ENCODE measurements around the gene GABBR1.

Gene GABBR1

DNA sequence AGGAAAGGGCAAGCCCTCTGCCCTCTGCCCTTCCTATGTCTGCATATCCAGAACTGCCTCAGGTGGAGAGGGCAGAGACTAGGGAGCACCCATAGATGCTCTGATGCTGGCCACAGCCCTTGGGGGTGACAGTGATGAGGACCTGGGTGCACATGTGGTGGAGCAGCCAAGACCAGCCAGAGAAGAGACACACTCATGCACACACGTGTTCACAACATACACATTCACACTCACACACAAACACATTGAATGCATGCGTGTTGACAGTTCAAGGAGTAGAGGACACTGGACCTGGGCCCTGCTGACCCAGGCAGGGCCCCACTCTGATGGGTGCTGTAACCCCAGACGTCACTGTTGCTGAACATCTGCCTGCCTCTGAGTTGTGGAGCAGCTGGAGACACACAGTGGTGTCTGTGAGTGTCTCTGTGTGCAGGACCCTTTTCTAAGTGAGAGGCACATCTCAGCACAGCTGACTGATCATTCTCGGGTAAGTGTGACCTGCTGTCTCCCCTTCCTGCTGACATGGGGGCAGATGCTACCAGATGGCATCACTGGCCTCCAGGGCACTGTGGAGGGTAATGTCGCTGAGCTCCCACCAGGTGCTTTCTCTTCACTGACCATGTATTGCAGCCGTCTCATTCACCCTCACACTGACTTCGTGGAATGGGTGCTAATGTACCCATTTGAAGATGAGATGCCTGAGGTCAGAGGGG lies 115.1 kb downstream of the GABBR1 start:
- no peak overlapping the region for H3K4me3 ChIP-seq (ENCODE audit: insufficient read depth in 1 of 2, low read depth in 1 of 2, low read length in 2 of 2)
- H3K9me3 ChIP-seq (ENCODE audit: control insufficient read depth, low read length) = peaks cover 5% of the 10 kb centered on the region
- no peak overlapping the region for H3K18ac ChIP-seq (ENCODE audit: low read depth in 1 of 2, low read length in 2 of 2)
- H3K14ac ChIP-seq (ENCODE audit: low read length in 2 of 2) = no peak overlapping the region
- peaks cover 0 to 10% of the 10 kb centered on the region in 2 experiments for H3K27me3 ChIP-seq (ENCODE audit: control insufficient read depth in 1 of 2, insufficient read depth in 1 of 2, low read length in 2 of 2)
- no peak overlapping the region for H3K23ac ChIP-seq (ENCODE audit: low read length in 2 of 2)
- H3K4ac ChIP-seq (ENCODE audit: low read depth in 1 of 2, low read length in 2 of 2) = no peak overlapping the region
- H3K79me1 ChIP-seq (replicated peaks; ENCODE audit: low read length, poor library complexity, severe bottlenecking) = no peaks in the 10 kb centered on the region
- no peak overlapping the region for H3K4me2 ChIP-seq (ENCODE audit: low read length, poor library complexity, severe bottlenecking)
- H2BK12ac ChIP-seq (ENCODE audit: low read length in 2 of 2) = no peak overlapping the region
- H4K8ac ChIP-seq (ENCODE audit: low read length) = no peak overlapping the region
- H2BK120ac ChIP-seq (ENCODE audit: low read depth, low read length) = no peak overlapping the region
- 62% methylated on average over 5 of the region's 7 CpGs for WGBS
- H2BK5ac ChIP-seq (ENCODE audit: low read depth, low read length, poor library complexity, severe bottlenecking) = no peak overlapping the region
- H2AFZ ChIP-seq (ENCODE audit: low read depth, low read length) = no peak overlapping the region
- H3K36me3 ChIP-seq (ENCODE audit: control insufficient read depth in 1 of 2, insufficient read depth in 2 of 2, low read depth in 1 of 2, low read length in 2 of 2) = no peaks in the 10 kb centered on the region
- H3K4me1 ChIP-seq (ENCODE audit: control insufficient read depth, insufficient read depth, low read depth, low read length) = no peaks in the 10 kb centered on the region
- H3K27ac ChIP-seq (ENCODE audit: low read length, poor library complexity, severe bottlenecking) = no peak overlapping the region
- no peak overlapping the region for H2BK15ac ChIP-seq (ENCODE audit: low read depth, poor library complexity, severe bottlenecking)
- no peak overlapping the region for H3K9ac ChIP-seq (ENCODE audit: low read length)
- H4K91ac ChIP-seq (ENCODE audit: low read length) = no peak overlapping the region
- H2AK5ac ChIP-seq (ENCODE audit: low read length, severe bottlenecking) = no peak overlapping the region
- no peak for DNase-seq

- Histone ChIP-seq H3K23ac (ENCODE audit: low read length in 2 of 2) (no peak overlapping the region), H2BK12ac (ENCODE audit: low read length in 2 of 2) (no peak overlapping the region), H2BK120ac (ENCODE audit: low read depth, low read length) (no peak overlapping the region), H3K27me3 (ENCODE audit: control insufficient read depth in 1 of 2, insufficient read depth in 1 of 2, low read length in 2 of 2) (peaks cover 0 to 10% of the 10 kb centered on the region in 2 experiments), H2BK15ac (ENCODE audit: low read depth, poor library complexity, severe bottlenecking) (no peak overlapping the region), H3K4me2 (ENCODE audit: low read length, poor library complexity, severe bottlenecking) (no peak overlapping the region), H2BK5ac (ENCODE audit: low read depth, low read length, poor library complexity, severe bottlenecking) (no peak overlapping the region), H3K14ac (ENCODE audit: low read length in 2 of 2) (no peak overlapping the region), H3K4me1 (ENCODE audit: control insufficient read depth, insufficient read depth, low read depth, low read length) (no peaks in the 10 kb centered on the region), H3K79me1 (replicated peaks; ENCODE audit: low read length, poor library complexity, severe bottlenecking) (no peaks in the 10 kb centered on the region), H3K9ac (ENCODE audit: low read length) (no peak overlapping the region), H4K8ac (ENCODE audit: low read length) (no peak overlapping the region), H3K4ac (ENCODE audit: low read depth in 1 of 2, low read length in 2 of 2) (no peak overlapping the region), H4K91ac (ENCODE audit: low read length) (no peak overlapping the region), H3K9me3 (ENCODE audit: control insufficient read depth, low read length) (peaks cover 5% of the 10 kb centered on the region), H3K36me3 (ENCODE audit: control insufficient read depth in 1 of 2, insufficient read depth in 2 of 2, low read depth in 1 of 2, low read length in 2 of 2) (no peaks in the 10 kb centered on the region), H3K18ac (ENCODE audit: low read depth in 1 of 2, low read length in 2 of 2) (no peak overlapping the region), H3K4me3 (ENCODE audit: insufficient read depth in 1 of 2, low read depth in 1 of 2, low read length in 2 of 2) (no peak overlapping the region), H2AFZ (ENCODE audit: low read depth, low read length) (no peak overlapping the region), H2AK5ac (ENCODE audit: low read length, severe bottlenecking) (no peak overlapping the region), H3K27ac (ENCODE audit: low read length, poor library complexity, severe bottlenecking) (no peak overlapping the region)
- WGBS = no CpG with 5 or more reads among the region's 1 CpG
- no peak for DNase-seq
Measured at GRCh38 chr6:29517245-29517644, 115.7 kb downstream of the GABBR1 start.

DNA sequence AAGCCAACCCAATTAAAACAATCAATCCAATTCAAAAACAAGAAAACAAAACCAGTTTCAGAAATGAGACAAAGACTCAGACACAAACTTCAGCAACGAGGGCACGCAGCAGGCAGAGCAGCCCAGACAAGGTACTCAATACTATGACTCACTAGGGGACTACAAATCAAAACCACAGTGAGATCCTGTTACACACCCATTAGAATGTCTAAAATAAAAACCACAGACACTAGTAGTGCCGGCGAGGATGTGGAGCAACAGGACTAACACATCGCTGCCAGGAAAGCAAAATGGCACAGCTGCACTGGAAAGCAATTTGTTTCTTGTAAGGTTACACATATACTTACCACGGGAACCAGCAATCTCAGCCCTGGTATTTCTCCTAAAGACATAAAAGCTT lies 116.9 kb downstream of the GABBR1 start:
- Histone ChIP-seq H4K91ac (ENCODE audit: low read length) (no peak overlapping the region), H3K4ac (ENCODE audit: low read depth in 1 of 2, low read length in 2 of 2) (no peak overlapping the region), H3K36me3 (ENCODE audit: control insufficient read depth in 1 of 2, insufficient read depth in 2 of 2, low read depth in 1 of 2, low read length in 2 of 2) (no peaks in the 10 kb centered on the region), H3K9ac (ENCODE audit: low read length) (no peak overlapping the region), H3K27me3 (ENCODE audit: control insufficient read depth in 1 of 2, insufficient read depth in 1 of 2, low read length in 2 of 2) (peaks cover 0 to 10% of the 10 kb centered on the region in 2 experiments), H2AK5ac (ENCODE audit: low read length, severe bottlenecking) (no peak overlapping the region), H3K4me2 (ENCODE audit: low read length, poor library complexity, severe bottlenecking) (no peak overlapping the region), H2BK120ac (ENCODE audit: low read depth, low read length) (no peak overlapping the region), H3K23ac (ENCODE audit: low read length in 2 of 2) (no peak overlapping the region), H2BK15ac (ENCODE audit: low read depth, poor library complexity, severe bottlenecking) (no peak overlapping the region), H3K27ac (ENCODE audit: low read length, poor library complexity, severe bottlenecking) (no peak overlapping the region), H3K9me3 (ENCODE audit: control insufficient read depth, low read length) (peaks cover 5% of the 10 kb centered on the region), H2BK5ac (ENCODE audit: low read depth, low read length, poor library complexity, severe bottlenecking) (no peak overlapping the region), H3K4me3 (ENCODE audit: insufficient read depth in 1 of 2, low read depth in 1 of 2, low read length in 2 of 2) (no peak overlapping the region), H2AFZ (ENCODE audit: low read depth, low read length) (no peak overlapping the region), H3K79me1 (replicated peaks; ENCODE audit: low read length, poor library complexity, severe bottlenecking) (no peaks in the 10 kb centered on the region), H3K14ac (ENCODE audit: low read length in 2 of 2) (no peak overlapping the region), H3K18ac (ENCODE audit: low read depth in 1 of 2, low read length in 2 of 2) (no peak overlapping the region), H2BK12ac (ENCODE audit: low read length in 2 of 2) (no peak overlapping the region), H4K8ac (ENCODE audit: low read length) (no peak overlapping the region), H3K4me1 (ENCODE audit: control insufficient read depth, insufficient read depth, low read depth, low read length) (no peaks in the 10 kb centered on the region)
- no peak for DNase-seq
- 66% methylated on average over 6 of the region's 6 CpGs for WGBS

DNA sequence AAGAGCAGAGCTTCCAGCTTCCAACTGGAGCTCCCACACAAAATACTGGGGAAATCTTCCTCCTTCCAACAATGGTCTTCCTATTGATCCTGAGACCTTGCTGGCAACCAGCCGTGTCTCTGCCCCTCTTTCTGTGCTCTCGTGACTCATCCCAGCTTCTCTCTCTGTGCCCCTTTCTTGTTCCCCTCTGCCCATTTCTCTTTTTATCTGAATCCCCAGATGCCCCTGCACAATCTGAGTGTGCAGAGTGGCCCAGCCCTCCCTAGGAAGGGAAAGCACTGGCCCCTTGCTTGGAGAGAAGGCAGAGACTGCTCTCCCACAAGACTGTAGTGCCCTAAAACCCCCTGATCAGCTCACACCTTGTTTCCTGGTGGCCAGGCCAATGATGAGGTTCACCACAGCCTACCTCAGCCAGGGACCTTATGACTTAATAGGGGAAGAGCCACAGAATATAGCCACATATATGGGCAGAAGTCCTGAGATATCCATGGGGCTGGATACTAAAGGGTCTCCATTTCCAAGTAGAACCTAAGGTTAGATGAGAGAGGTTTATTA lies 122.2 kb downstream of the GABBR1 start:
- Histone ChIP-seq H4K91ac (ENCODE audit: low read length) (no peak overlapping the region), H2BK120ac (ENCODE audit: low read depth, low read length) (no peak overlapping the region), H2BK15ac (ENCODE audit: low read depth, poor library complexity, severe bottlenecking) (no peak overlapping the region), H3K4ac (ENCODE audit: low read depth in 1 of 2, low read length in 2 of 2) (no peak overlapping the region), H2AFZ (ENCODE audit: low read depth, low read length) (no peak overlapping the region), H3K27ac (ENCODE audit: low read length, poor library complexity, severe bottlenecking) (no peak overlapping the region), H3K36me3 (ENCODE audit: control insufficient read depth in 1 of 2, insufficient read depth in 2 of 2, low read depth in 1 of 2, low read length in 2 of 2) (no peaks in the 10 kb centered on the region), H2BK5ac (ENCODE audit: low read depth, low read length, poor library complexity, severe bottlenecking) (no peak overlapping the region), H3K18ac (ENCODE audit: low read depth in 1 of 2, low read length in 2 of 2) (no peak overlapping the region), H3K9me3 (ENCODE audit: control insufficient read depth, low read length) (peaks cover 2% of the 10 kb centered on the region), H3K23ac (ENCODE audit: low read length in 2 of 2) (no peak overlapping the region), H4K8ac (ENCODE audit: low read length) (no peak overlapping the region), H3K79me1 (replicated peaks; ENCODE audit: low read length, poor library complexity, severe bottlenecking) (no peaks in the 10 kb centered on the region), H3K4me3 (ENCODE audit: insufficient read depth in 1 of 2, low read depth in 1 of 2, low read length in 2 of 2) (no peak overlapping the region), H3K9ac (ENCODE audit: low read length) (no peak overlapping the region), H3K4me2 (ENCODE audit: low read length, poor library complexity, severe bottlenecking) (no peak overlapping the region), H3K14ac (ENCODE audit: low read length in 2 of 2) (no peak overlapping the region), H3K4me1 (ENCODE audit: control insufficient read depth, insufficient read depth, low read depth, low read length) (peaks cover 1% of the 10 kb centered on the region), H2BK12ac (ENCODE audit: low read length in 2 of 2) (no peak overlapping the region), H3K27me3 (ENCODE audit: control insufficient read depth in 1 of 2, insufficient read depth in 1 of 2, low read length in 2 of 2) (peaks cover 0 to 3% of the 10 kb centered on the region in 2 experiments), H2AK5ac (ENCODE audit: low read length, severe bottlenecking) (no peak overlapping the region)
- WGBS = 82% methylated on average over 2 of the region's 2 CpGs
- no peak for DNase-seq
